ENCODE results near the gene PSMB8. TPM values are rescaled to one million over a fixed set of nuclear protein-coding genes. Genes with fewer than 3 reads are reported as not detected.

The PSMB8 gene
- total RNA-seq, 1 experiment from 2014 or later: 70.8 TPM

GRCh38 chr6:32799740-32800139 lies 44.1 kb downstream of the PSMB8 start:
- no peaks in the 10 kb centered on the region for H4K20me1 ChIP-seq (ENCODE audit: insufficient read depth)
- no peaks in the 10 kb centered on the region for H3F3A ChIP-seq (ENCODE audit: insufficient read depth, low read depth)
- H3K27ac ChIP-seq: no peak overlapping the region
- ChIA-PET CTCF (no interaction called here), POLR2A (ENCODE audit: unreplicated experiment) (no interaction called here)
- no peaks in the 10 kb centered on the region for H3K9me2 ChIP-seq (ENCODE audit: insufficient read depth)
- intact Hi-C loops (cut with micrococcal nuclease; ENCODE audit: unreplicated experiment): loop anchor here (5.0 to 10.0 kb wide), 3 partner anchors 65 to 682 kb away; no protein-coding TSS in a partner anchor
- H3K27me3 ChIP-seq (ENCODE audit: insufficient read depth, low read depth): peaks cover 14% of the 10 kb centered on the region; the same call in 1 of the 2 replicates
- peaks cover 6% of the 10 kb centered on the region for H3K9me3 ChIP-seq (ENCODE audit: insufficient read depth, low read depth)
- H3K4me3 ChIP-seq: no peak overlapping the region
- H3K4me2 ChIP-seq: no peak overlapping the region
- H3K4me1 ChIP-seq (replicated peaks; ENCODE audit: insufficient read depth): no peaks in the 10 kb centered on the region
- no TSS peak for BruUV-seq (replicated peaks)
- no peaks in the 10 kb centered on the region for H3K36me3 ChIP-seq (ENCODE audit: low read depth)
- TF ChIP-seq EZH2 (IDR thresholded peaks at IDR 0.05; ENCODE audit: low read depth): no peak
- TF ChIP-seq, protein P1, sequence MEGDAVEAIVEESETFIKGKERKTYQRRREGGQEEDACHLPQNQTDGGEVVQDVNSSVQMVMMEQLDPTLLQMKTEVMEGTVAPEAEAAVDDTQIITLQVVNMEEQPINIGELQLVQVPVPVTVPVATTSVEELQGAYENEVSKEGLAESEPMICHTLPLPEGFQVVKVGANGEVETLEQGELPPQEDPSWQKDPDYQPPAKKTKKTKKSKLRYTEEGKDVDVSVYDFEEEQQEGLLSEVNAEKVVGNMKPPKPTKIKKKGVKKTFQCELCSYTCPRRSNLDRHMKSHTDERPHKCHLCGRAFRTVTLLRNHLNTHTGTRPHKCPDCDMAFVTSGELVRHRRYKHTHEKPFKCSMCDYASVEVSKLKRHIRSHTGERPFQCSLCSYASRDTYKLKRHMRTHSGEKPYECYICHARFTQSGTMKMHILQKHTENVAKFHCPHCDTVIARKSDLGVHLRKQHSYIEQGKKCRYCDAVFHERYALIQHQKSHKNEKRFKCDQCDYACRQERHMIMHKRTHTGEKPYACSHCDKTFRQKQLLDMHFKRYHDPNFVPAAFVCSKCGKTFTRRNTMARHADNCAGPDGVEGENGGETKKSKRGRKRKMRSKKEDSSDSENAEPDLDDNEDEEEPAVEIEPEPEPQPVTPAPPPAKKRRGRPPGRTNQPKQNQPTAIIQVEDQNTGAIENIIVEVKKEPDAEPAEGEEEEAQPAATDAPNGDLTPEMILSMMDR (conservative IDR thresholded peaks at IDR 0.05): no peak
- no peak overlapping the region for H2AFZ ChIP-seq
- no peaks in the 10 kb centered on the region for H3K79me2 ChIP-seq (ENCODE audit: low read depth)
- DNase-seq: no peak

DNA sequence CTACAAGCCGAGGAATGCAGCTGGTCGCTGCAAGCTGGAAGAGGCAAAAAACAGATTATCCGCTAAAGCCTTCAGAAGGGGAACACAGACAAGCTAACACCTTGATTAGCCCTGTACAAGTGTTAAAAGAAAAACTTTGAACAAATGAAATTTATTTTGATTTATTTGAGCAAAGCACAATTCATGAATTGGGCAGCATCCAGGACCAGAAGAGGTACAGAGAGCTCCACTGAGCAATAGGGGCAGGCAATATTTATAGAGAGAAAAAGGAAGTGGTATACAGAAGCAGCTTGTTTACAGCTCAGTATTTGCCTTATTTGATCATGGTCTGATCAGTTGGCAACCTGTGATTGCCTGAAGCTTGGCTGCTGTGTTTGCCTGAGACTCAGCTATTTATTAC lies 44.7 kb downstream of the PSMB8 start:
- H3K79me2 ChIP-seq (ENCODE audit: low read depth): no peaks in the 10 kb centered on the region
- H3K36me3 ChIP-seq (ENCODE audit: low read depth): no peaks in the 10 kb centered on the region
- intact Hi-C loops (cut with micrococcal nuclease; ENCODE audit: unreplicated experiment): loop anchor here (5.0 to 10.0 kb wide), 3 partner anchors 66 to 682 kb away; no protein-coding TSS in a partner anchor
- no peak overlapping the region for H3K27ac ChIP-seq
- BruUV-seq (replicated peaks): no TSS peak
- H4K20me1 ChIP-seq (ENCODE audit: insufficient read depth): no peaks in the 10 kb centered on the region
- CTCF ChIA-PET: no interaction called here
- H3F3A ChIP-seq (ENCODE audit: insufficient read depth, low read depth): no peaks in the 10 kb centered on the region
- no peak for DNase-seq
- H3K4me1 ChIP-seq (replicated peaks; ENCODE audit: insufficient read depth): no peaks in the 10 kb centered on the region
- no peaks in the 10 kb centered on the region for H3K9me2 ChIP-seq (ENCODE audit: insufficient read depth)
- no peak for TF ChIP-seq EZH2 (IDR thresholded peaks at IDR 0.05; ENCODE audit: low read depth)
- TF ChIP-seq, protein P1 (conservative IDR thresholded peaks at IDR 0.05): no peak
- no peak overlapping the region for H3K4me2 ChIP-seq
- peaks cover 20% of the 10 kb centered on the region for H3K27me3 ChIP-seq (ENCODE audit: insufficient read depth, low read depth)
- peaks cover 6% of the 10 kb centered on the region for H3K9me3 ChIP-seq (ENCODE audit: insufficient read depth, low read depth)
- H3K4me3 ChIP-seq: no peak overlapping the region
- no peak overlapping the region for H2AFZ ChIP-seq
- POLR2A ChIA-PET (ENCODE audit: unreplicated experiment): interaction anchor here (0.6 kb wide), 2 partner anchors 393 to 1298 kb away, joined by 3 to 8 read pairs; no protein-coding TSS in a partner anchor

DNA sequence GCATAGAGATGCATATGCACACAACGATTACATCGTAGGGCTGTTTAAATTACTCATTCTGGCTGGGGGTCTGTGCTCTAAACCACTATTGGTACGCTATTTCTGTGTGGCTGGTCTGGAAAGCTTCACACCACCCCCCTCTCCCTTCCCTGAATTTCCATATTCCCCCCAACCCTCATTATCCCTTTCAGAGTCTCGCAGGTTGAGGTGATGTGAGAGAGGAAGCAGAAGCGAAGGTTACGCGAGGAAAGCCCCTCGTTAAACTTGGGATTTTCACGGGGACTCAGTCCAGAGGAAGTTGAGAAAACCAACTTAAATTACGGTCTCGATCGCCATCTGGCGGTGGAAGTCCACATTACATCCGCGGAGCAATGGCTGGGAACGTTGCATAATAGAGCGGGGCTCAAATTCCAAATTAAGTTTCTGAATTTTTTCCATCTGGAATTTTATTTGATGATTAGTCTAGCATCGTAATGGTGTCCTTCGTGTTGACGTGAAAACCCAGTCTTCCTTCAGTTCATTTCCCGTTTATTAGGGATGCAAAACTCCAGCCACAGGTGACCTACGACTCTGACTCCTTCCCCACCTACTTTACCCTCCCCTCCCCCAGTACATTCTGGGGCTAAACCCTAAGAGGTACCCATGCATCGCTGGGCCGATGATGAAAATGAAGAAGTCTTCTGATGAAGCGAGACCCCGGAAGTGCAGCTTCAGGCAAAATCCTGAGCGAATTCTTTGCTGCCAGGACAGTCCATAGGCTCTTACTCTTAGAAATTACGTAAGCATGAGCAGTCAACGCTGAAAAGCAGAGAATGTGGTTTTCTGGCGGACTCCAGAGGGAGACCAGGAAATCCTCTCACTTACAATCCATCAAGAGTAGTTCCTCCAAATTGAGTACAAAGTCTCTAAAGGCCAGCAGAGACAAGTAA lies 46.7 kb downstream of the PSMB8 start:
- Histone ChIP-seq H3K79me2 (ENCODE audit: low read depth) (no peaks in the 10 kb centered on the region), H3K4me2 (peak overlapping the region; percentile 68), H3K4me3 (peak overlapping the region; percentile 30; the same call in 1 of the 2 replicates), H3K9me3 (ENCODE audit: insufficient read depth, low read depth) (peaks cover 6% of the 10 kb centered on the region), H3K4me1 (replicated peaks; ENCODE audit: insufficient read depth) (no peaks in the 10 kb centered on the region), H3K9me2 (ENCODE audit: insufficient read depth) (no peaks in the 10 kb centered on the region), H2AFZ (peak overlapping the region; percentile 71), H3K27me3 (ENCODE audit: insufficient read depth, low read depth) (peaks cover 35% of the 10 kb centered on the region), H3K36me3 (ENCODE audit: low read depth) (no peaks in the 10 kb centered on the region), H3K27ac (no peak overlapping the region), H3F3A (ENCODE audit: insufficient read depth, low read depth) (no peaks in the 10 kb centered on the region), H4K20me1 (ENCODE audit: insufficient read depth) (no peaks in the 10 kb centered on the region)
- ChIA-PET POLR2A (ENCODE audit: unreplicated experiment) (no interaction called here), CTCF (interaction anchor here (1.0 kb wide), 1 partner anchor 71 kb away, joined by 4 read pairs; no protein-coding TSS in a partner anchor)
- DNase-seq: peak; percentile 51 to 64
- no peak for TF ChIP-seq EZH2 (IDR thresholded peaks at IDR 0.05; ENCODE audit: low read depth)
- TF ChIP-seq, protein P1 (conservative IDR thresholded peaks at IDR 0.05): peak; percentile 94
- intact Hi-C loops (cut with micrococcal nuclease; ENCODE audit: unreplicated experiment): loop anchor here (1.0 to 10.0 kb wide), 4 partner anchors 41 to 680 kb away; partner anchors contain the start of gene TAP2
- no TSS peak for BruUV-seq (replicated peaks)
